Adrenal gland (tissue), 12 donors: ENCODE data around the gene DPH7. TPM values are rescaled to one million over a fixed set of nuclear protein-coding genes. Genes with fewer than 3 reads are reported as not detected.

Source experiments
- DNase-seq, 7 donors: peaks; one replicate each; pipeline ENCODE4 v3.0.0-alpha.2; 2019 to 2020
- H3K27ac ChIP-seq, 5 donors: fragments of 200-600 bp; sonication (generic) in 4 of 5; 1 replicate in 3 of 5; 2 replicates in 2 of 5; pipeline versions ENCODE4 v1.5.1 to v1.8.0; 2016 to 2020; ENCODE audit warnings: mild to moderate bottlenecking in 1 of 5
- H3K27me3 ChIP-seq: fragments of 200-600 bp; 2 replicates; pipeline ENCODE4 v1.8.0; 2021
- H3K36me3 ChIP-seq, 2 donors: fragments of 200-600 bp; replicated peaks in 1 of 2; 1 replicate in 1 of 2; 2 replicates in 1 of 2; pipeline versions ENCODE4 v1.5.1 to v1.8.0; 2018 to 2022
- H3K4me1 ChIP-seq, 2 donors: fragments of 200-600 bp; replicated peaks in 1 of 2; 1 replicate in 1 of 2; 2 replicates in 1 of 2; pipeline versions ENCODE4 v1.5.1 to v1.8.0; 2018 to 2021
- H3K4me3 ChIP-seq, 4 donors: fragments of 200-600 bp; sonication (generic) in 3 of 4; one replicate each; pipeline ENCODE4 v1.5.1; 2016 to 2018
- H3K9me3 ChIP-seq, 3 donors: fragments of 200-600 bp; sonication (generic) in 1 of 3; replicated peaks in 1 of 3; 1 replicate in 2 of 3; 2 replicates in 1 of 3; pipeline versions ENCODE4 v1.5.1 to v1.8.0; 2016 to 2021
- CTCF ChIP-seq, 6 experiments: fragments of 450-650 bp in 4 of 6; fragments of 200-600 bp in 2 of 6; sonication (generic) in 1 of 6; IDR thresholded peaks; 1 replicate in 5 of 6; 2 replicates in 1 of 6; pipeline versions ENCODE4 v1.5.1 to v1.8.0; 2016 to 2021; ENCODE audit warnings: antibody characterized with exemption in 6 of 6, mild to moderate bottlenecking in 2 of 6, moderate library complexity in 1 of 6
- POLR2A ChIP-seq, 2 donors: fragments of 450-650 bp; IDR thresholded peaks; one replicate each; pipeline ENCODE4 v1.6.1; 2017; ENCODE audit warnings: antibody characterized with exemption in 2 of 2, mild to moderate bottlenecking in 2 of 2, moderate library complexity in 1 of 2
- WGBS, 4 donors: extraction: QIAGEN DNeasy Blood & Tissue Kit in 2 of 4; methylation state at CpG; one replicate each; pipeline versions ENCODE4 v1.1.5 to v1.1.7; 2013 to 2017; 5-methylcytosine and 5-hydroxymethylcytosine counted together
- intact Hi-C, 2 donors: fragments of 100-400 bp; cut with DNase I; formaldehyde crosslinking; loops; one replicate each; pipeline versions ENCODE4 v1.14.1 to v1.15.0; 2022 to 2023
- polyA plus RNA-seq, 3 donors: library from polyadenylated mRNA; stranded (reverse); fragments of 200-250 nt in 2 of 3; fragments of 350-450 nt in 1 of 3; fragmentation: Illumina TruSeq in 1 of 3; extraction: RNeasy Lipid Tissue Mini Kit (QIAGEN cat#74804) in 1 of 3; gene quantifications; one replicate each; pipeline ENCODE4 v1.2.3, GENCODE V29; 2013 to 2014
- total RNA-seq, 9 donors: library from RNA; depleted of rRNA in 4 of 9; stranded (reverse); fragments of >200 nt in 4 of 9; fragments of 120-200 nt in 1 of 9; fragmentation: NEBNext Ultra II Directional in 1 of 9; extraction: Animal tissue kit (Norgen Biotek cat#: 25700) in 1 of 9; gene quantifications; one replicate each; pipeline versions ENCODE4 v1.1.0 to v1.2.4, GENCODE V29; 2013 to 2023
- donor health status: healthy with polysubstance abuse.
- donor health status: Bipolar disorder and iron deficiency.
- donor health status: DM: yes; HTN: yes; CAD: no.
- donor health status: DM: no; HTN: no; CAD: no.
- donor health status: DM: no; HTN: no; CAD: no.
- donor health status: DM: yes; HTN: yes; CAD: no.

DPH7 gene
- total and polyA plus RNA-seq, 12 donors = 17.2 to 88.3 (median 28.9) TPM

- no peak overlapping the region for H3K27ac ChIP-seq
- 90 to 96% (median 92%) methylated on average over 2 to 6 of the region's 6 CpGs for WGBS, 4 donors
- H3K9me3 ChIP-seq = no peaks in the 10 kb centered on the region
- intact Hi-C loops = no loop called here
- peaks cover 0 to 29% of the 10 kb centered on the region in 2 donors for H3K36me3 ChIP-seq
- no peaks in the 10 kb centered on the region for H3K27me3 ChIP-seq
- peaks cover 7 to 16% of the 10 kb centered on the region in 2 donors for H3K4me1 ChIP-seq
- H3K4me3 ChIP-seq = no peak overlapping the region
- TF ChIP-seq CTCF (IDR thresholded peaks at IDR 0.05) (no peak), POLR2A (IDR thresholded peaks at IDR 0.05) (no peak)
- no peak for DNase-seq
Measured at GRCh38 chr9:137588891-137589290, 10.2 kb upstream of the DPH7 start.

GRCh38 chr9:137588311-137588710, 9.6 kb upstream of the DPH7 start:
- no peaks in the 10 kb centered on the region for H3K9me3 ChIP-seq
- 88 to 93% (median 91%) methylated on average over 6 to 13 of the region's 13 CpGs for WGBS, 4 donors
- H3K36me3 ChIP-seq = peaks cover 0 to 29% of the 10 kb centered on the region in 2 donors

GRCh38 chr9:137586854-137587253, 8.1 kb upstream of the DPH7 start:
- peaks cover 0 to 39% of the 10 kb centered on the region in 2 donors for H3K36me3 ChIP-seq
- TF ChIP-seq POLR2A (IDR thresholded peaks at IDR 0.05) = no peak
- no peak for TF ChIP-seq CTCF (IDR thresholded peaks at IDR 0.05)
- intact Hi-C loops = no loop called here

More at GRCh38 chr9:137588311-137588710, 9.6 kb upstream of the DPH7 start:
- peaks cover 7 to 16% of the 10 kb centered on the region in 2 donors for H3K4me1 ChIP-seq
- no peak overlapping the region for H3K4me3 ChIP-seq
- no peak overlapping the region for H3K27ac ChIP-seq
- DNase-seq = no peak
- TF ChIP-seq CTCF (IDR thresholded peaks at IDR 0.05) = no peak
- TF ChIP-seq POLR2A (IDR thresholded peaks at IDR 0.05) = no peak
- intact Hi-C loops = no loop called here
- no peaks in the 10 kb centered on the region for H3K27me3 ChIP-seq

GRCh38 chr9:137583957-137584356, 5.2 kb upstream of the DPH7 start:
- H3K4me1 ChIP-seq = peaks cover 5 to 9% of the 10 kb centered on the region in 2 donors
- no peak overlapping the region for H3K27ac ChIP-seq
- 73 to 92% (median 79%) methylated on average over 2 to 8 of the region's 8 CpGs for WGBS, 4 donors
- DNase-seq = no peak
- no peak overlapping the region for H3K4me3 ChIP-seq
- no peaks in the 10 kb centered on the region for H3K27me3 ChIP-seq
- TF ChIP-seq POLR2A (IDR thresholded peaks at IDR 0.05) (no peak), CTCF (IDR thresholded peaks at IDR 0.05) (no peak)
- intact Hi-C loops = no loop called here
- no peaks in the 10 kb centered on the region for H3K9me3 ChIP-seq
- H3K36me3 ChIP-seq = peaks cover 0 to 47% of the 10 kb centered on the region in 2 donors

More at GRCh38 chr9:137586854-137587253, 8.1 kb upstream of the DPH7 start:
- 89 to 94% (median 93%) methylated on average over 6 to 14 of the region's 14 CpGs for WGBS, 4 donors
- H3K4me3 ChIP-seq = no peak overlapping the region
- no peak overlapping the region for H3K27ac ChIP-seq
- DNase-seq = no peak
- H3K4me1 ChIP-seq = peaks cover 7 to 16% of the 10 kb centered on the region in 2 donors
- H3K9me3 ChIP-seq = no peaks in the 10 kb centered on the region
- no peaks in the 10 kb centered on the region for H3K27me3 ChIP-seq
